IPS-NIHi11 (cell line): Measurements from ENCODE around the gene HK3.

ENCODE experiments used
- DNase-seq: peaks from one replicate; pipeline ENCODE4 v3.0.0; 2012; ENCODE audit warnings: mixed read lengths, low spot score

The HK3 gene

DNA sequence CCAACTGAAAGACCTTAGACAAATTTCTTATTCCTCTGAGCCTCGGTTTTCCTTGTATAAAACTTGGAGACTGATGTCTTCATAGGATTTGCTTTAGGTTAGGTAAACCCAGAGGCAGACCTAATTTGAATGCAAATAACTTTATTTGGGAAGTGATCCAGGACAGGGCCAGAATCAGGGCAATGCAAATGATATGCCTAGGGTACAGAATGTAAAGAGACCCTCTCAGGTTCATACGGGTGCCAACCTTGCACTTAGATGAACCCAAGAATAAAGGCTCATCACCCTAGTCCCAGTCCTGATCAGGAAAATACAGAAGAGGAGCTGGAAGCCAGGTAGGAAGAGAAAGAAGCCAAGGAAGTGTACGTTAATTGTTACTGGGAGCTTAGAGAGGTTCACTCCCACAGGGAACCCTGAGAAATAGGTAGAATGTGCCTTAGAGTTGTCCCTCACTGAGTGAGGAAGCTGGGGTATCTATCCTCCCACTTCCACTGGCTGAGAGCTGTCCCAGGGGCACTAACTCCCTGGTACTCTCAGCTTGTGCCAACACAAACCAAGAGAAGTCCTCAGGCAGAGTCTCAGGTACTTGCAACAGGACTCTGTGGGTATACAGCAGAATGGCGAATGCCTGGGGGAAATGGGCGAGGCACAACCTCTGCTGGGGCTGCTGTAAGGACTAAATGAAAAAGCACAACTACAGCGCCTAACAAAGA is 3.1 kb upstream of the HK3 start:
- no peak for DNase-seq

DNA sequence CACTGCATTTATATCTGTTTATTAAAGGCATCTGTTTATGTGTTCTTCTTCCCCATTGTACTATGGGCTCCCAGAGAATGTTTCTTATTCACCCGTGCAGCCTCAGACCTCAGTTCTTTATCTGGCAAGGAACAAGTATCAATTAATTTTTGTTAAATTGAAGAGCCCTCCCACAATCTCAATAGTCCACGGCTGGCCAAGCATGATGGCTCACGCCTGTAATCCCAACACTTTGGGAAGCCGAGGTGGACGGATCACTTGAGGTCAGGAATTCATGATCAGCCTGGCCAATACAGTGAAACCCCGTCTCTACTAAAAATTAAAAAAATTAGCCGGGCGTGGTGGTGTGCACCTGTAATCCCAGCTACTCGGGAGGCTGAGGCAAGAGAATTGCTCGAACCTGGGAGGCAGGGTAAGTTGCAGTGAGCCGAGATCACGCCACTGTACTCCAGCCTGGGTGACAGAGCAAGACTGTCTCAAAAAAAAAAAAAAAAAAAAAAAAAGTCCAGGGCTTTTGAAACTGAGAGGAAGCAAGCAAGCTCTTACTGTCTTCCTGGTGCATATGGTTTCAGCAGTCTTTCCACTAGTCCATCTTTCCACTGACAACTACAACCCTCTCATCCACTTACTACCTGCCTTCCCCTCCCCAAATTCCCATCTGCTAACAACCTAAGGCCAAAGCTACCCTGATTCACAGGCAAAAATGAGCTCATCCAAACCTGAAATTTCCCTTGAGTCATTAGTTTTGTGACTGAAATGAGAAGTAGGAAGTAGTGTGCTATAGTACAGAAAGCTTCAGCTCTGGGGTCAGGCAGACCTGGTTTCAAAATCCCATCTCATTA is 2.3 kb upstream of the HK3 start:
- DNase-seq = no peak

DNA sequence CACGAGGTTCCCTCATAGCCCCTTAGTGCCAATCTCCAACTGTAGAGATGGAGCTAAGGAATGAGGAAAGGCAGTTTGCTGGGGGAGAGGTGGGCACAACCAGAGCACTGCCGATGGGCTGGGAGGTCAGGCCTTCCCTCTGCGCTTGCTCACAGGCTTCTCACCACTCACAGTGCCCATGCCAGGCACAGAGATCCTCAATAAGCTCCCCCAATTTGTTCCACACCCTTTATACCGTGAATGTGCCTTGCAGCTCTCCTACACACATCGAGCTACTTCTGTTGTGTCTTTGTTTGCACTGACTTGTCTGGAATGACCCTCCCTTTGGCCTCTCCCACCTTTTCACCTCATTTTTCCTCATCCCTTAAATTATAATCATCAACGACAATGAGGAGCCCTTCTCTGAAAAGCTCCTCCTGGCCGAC is 1.6 kb upstream of the HK3 start:
- no peak for DNase-seq

DNA sequence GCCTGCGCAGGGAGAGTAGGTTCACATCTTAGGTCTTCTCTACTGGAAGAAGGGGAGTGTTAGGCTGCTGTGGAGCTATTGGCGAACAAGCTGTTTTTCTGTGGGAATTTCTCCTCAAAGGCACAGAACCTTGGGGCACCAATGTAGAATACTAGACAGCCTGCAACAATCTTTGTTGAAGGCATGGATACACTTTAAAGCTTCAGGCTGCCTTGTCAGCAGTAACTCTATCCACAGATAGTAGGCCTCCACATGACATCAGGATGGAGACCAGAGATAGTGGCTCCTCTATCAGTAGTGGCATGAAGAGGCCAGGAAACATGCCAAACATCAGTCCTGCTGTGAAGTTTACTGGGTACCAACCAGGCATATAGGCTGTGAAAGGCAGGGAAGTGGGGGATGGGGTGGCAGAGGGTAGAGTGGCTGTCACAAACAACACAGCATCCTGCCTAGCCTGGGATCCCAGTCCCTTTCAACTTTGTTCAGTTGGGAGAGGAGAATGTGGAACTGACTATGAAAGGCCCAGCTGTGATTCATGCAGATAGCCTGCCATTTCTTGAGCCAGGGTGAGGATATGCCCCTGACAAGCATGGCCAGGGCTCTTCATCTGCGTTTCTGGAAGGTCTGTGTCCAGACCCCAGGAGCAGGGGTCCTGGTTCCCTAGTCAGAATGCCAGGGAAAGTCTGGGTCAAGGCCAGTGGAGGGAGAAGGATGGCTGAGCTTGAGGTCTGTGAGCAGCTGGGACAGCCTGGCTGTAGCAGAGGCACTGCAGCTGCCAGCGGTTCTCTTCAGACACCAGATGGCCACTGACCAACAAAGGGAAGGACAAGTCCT is 1.0 kb upstream of the HK3 start:
- DNase-seq = no peak

DNA sequence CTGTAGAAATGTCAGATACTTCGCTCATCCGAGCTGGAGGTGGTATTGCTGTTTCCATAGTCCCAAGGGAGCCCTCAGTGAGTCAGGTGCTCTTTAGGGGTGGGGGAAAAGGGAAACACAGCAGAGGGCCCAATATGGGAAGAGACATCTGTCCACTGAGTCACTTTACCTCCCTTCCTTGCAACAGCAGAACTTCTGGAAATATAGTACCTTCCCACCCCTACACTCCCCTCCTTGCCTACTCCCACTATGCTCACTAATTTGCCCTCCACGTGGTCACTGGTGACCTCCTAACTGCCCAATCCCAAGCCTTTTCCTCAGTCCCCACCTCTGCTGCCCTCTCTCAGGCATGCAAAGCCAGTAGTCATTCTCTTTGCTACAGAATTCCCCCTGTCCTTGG is 1.9 kb downstream of the HK3 start:
- DNase-seq = no peak

DNA sequence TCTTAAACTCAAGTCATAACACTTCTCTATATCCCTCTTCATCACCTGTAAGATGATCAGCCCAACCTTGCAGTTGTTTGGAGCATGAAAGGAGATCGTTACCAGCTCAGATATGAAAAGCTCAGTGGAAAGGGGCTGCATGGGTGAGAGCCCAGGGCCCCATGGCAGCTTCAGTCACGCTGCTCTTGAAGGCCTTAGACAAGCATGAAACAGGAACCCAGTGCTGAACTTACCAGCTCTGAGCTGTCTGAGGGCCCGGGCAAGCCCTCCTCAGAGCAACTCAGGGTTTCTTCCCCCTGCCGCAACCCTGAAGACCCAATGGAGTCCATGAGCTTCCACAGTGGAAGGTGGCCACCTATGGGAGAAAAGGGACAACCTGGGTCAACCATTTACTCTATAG is 3.3 kb downstream of the HK3 start:
- no peak for DNase-seq

DNA sequence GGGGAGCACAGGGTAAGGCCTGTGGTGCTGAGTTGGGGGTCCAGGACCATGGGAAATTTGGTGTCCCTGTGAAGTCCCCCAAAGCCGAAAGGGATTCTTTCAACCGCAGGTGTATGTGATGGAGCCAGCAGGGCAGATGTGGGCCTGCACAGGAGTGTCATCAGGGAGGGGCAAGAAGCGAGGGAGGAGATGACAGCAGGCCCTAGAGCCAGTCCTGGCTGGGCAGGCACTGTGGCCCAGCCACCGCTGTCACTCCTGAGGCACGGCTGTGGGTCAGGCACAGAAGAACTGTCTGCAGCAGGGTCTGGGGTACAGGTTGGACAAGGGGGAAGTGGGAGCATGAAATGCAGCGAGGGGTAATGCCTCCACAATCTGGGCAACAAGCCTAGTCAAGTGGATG is 4.8 kb downstream of the HK3 start:
- no peak for DNase-seq

DNA sequence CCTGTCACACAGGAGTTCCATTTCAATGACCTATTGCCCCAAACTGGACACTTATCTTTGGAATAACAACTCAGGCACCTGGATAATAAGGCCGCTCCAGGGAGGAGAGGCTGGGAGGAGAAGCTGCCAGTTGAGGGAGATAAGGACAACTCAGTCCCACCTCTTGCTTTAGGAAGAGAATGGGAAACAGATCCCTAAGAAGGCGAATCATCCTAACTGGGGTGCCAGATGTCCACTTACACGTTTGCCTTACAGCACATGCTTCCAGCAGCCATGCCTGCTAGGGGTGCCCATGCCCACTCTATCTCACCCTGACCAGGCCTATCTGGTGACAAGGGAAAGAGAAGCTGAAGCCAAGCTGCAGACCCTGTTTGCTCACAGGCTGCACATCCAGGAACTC is 6.5 kb downstream of the HK3 start:
- no peak for DNase-seq

DNA sequence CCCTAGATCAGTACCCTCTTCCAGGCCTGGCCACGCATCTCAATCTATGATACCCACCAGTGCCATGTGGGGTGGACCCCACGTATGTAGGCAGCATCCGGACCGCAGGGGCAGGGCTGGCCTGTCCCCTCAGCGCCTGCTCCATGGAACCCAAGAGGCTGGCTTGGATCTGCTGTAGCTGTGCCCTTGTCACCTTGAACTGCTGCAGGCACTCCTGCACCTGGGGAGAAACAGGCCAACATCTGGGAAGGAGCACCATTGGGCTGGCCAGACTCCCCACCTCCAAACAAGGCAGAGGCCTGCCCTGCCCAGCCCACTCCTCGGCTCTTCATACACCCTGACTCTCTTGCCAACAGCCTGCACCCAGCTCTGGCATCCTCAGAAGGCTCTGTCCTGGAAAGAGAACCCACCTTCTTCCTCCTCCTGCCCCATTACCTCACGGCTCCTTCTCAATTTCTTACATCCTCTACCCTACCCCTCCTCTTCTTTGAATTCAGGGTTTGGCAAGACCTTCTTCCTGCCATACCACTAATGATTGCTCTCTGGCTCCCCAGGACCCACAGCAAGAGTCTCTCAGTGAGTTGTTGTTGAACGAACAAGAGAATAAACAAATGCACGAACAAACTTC is 7.7 kb downstream of the HK3 start:
- DNase-seq = no peak

DNA sequence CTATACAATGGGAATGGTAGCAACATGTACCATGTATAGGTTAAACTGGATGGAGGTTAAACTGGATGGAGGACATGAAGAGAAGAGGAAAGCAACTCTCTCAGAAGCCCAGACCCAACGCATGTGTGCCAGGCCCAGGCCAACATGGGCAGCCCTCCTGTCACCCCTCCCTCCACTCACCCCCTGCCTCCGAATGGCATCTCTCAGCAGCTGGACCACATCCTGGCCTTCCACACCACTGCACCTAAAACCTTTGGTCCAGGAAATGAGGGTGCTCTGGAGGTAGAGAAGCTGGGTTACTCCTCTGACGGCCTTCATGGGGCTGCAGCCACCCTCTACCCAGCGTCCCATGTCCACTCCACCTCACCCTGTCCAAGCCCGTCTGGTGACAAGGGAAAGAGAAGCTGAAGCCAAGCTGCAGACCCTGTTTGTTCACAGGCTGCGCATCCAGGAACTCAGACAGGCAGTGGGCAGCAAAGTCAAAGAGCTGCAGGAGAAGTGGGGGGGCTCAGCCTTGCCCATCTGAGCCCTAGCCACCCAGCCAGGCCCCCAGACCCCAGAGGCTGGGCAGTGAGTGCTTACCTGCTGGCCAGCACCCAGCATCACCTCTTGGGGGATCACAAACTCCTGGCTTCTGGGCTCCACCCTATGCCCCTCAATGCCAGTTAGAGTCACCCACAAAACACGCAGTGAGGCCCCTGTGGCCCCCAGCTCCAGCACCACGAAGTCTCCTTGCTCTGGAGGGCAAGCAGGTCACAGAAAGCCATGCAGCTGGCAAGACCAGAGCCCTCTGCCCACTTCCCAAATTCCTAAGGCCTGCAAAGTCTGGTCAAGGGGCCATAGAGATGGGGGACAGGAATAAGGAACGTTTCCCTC is 8.5 kb downstream of the HK3 start:
- no peak for DNase-seq

DNA sequence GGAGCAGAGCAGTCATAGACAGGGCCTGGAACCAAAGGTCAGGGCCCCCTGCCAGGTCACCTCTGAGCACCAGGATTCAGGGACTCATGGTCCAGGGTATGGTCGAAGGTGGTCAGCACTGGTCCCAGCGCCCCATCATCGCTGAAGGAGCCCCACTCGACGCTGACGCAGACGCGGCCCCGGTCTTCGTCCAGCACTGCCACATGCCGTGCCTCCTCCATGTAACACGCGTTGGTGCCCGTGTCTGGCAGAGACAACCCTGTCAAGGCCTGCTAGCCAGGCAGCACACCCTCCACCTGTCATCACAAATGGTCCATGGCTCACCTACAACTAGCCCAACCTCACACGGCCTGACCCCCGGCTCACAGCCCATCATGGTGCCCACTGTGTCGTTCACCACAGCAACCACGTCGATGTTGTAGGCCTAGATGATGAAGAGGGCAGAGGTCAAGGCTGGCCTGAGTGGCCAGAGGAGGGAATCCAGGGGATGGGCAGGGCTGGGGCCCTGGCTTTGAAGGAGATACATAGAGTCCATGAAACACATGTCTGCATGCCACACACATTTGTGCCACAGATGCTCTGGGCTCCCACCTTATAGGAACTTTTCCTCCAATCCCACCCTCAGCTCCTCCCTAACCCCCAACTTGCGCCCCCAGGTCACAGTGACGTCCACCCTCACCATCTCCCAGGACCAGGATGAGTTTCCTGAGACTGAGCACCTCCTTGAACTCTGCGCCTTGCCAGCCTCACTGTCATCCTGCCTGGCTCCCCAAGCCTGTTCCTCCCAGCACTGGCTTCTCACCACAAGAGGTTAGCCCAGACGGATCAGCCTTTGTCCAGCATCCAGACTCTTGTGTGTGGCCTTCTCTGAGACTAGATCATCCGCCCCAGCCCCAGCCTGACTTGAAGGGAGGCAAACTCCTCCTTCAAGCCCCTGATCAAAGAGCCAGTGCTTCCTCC is 9.5 kb downstream of the HK3 start:
- no peak for DNase-seq

DNA sequence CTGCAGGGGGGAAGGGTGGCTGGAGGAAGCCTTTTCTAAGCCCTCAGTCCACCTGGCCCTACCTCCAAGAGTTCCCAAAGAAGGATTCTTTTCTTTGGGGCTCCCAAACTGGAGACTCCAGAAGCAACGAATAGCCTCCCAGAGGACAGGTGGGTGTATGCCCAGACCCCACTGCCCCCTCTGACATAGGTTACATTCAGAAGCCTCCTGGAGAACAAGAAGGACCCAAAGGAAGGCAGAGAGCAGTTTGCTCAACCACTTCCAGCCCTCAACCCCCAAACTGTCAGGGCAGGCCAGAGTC is 10.3 kb downstream of the HK3 start:
- no peak for DNase-seq

DNA sequence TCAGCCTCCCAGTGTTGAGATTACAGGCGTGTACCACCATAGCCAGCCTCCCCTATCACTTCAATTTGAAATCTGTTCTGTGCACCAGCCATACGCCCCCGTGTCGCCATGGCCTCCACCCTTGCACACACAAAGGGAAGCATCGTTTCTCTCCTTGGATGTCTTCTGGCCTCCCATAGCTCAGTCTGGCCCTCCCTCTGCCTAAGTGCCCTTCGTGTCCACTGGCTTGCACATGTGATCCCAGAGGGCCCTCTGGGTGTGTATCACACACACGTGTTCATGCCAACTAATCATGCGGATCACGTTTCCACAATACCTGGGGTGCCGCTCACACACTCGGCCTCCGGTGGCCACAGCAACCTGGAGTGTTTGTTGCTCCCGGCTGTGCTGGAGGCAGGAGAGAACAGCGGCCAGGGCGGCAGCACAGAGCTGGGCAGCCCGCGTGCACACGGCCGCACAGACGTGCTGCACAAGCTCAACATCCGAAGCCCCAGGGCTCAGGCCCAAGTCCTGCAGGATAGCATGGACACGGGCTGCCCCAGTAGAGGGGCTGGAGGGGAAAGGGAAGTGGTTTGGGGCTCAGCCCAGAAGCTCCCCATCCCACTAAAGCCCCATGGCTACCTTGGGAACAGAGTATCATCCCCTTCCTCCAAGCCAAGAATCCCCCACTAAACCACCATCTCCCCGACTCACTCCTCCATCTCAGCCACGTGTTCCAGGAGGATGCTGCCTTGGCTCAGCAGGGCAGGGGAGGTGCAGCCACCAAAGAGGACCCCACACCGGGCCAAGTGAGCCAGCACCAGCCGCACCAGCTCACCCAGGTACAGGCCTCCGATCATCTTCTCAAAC is 10.9 kb downstream of the HK3 start:
- DNase-seq = no peak

DNA sequence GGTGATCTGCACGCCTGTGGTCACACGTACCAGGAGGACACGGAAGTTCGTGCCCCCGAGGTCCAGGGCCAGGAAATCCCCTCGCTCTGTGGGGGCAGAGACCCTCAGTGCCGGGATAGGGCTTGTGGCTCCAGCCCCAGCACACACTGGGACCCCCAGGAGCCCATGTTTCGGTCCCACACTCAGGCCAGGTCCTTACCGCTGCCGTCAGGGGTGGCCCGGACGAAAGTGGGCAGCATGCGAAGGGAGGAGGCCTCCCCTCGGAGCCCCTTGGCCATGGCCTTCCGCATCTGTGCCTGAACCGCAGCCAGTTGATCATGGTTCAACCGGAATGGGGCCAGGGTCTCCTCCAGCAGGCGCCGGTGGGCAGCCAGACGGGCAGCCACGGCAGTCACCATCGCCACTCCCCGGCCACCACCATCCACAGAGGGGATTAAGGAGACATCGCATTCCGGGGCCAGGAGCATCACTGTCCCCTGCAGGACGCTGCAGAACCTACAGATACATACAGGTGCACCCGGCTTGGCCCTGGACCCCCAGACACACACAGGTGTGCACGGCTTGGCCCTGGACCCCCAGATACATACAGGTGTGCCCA is 11.8 kb downstream of the HK3 start:
- DNase-seq = peak; percentile 67

DNA sequence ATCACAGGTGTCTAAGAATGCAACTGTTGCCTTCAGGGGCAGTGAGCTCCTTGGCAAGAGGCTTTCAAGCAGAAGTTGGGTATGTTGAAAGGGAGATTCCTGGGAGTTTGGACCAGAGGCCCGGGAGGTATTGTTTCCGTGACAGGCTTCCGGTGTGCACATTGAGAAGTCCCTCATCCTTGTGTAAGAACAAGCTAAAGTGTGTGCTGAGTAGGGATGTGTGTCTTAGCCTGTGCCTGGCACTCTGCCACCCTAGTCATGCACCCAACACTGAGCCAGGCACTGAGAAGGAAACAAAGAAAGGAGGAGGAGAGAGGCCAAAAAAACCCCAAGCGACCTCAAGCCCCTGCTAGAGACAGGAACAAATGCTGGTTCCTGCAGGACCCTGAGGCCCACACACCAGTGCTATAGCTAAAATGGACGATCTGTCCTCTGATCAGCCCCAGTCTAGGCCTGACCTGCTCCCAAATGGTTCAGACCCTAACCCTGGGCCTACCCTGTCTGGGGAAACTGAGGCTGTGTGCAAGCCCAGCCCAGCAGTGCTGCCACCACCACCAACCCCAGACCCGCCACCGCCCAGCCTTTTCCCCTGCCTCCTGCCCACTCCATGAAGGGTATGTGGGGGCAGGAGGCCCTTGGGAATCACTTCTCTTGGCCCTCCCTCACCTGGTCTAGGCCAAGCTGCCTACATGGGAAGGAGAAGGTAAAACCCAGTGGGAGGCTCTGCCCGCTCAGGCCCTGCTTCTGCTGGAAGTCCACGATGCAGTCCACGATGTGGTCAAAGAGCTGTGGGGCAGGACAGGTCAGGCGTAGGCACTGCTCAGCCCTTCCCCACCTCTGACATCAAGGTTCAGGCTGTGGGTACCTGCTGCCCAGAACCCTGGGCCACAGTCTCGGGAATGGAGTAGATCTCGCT is 12.6 kb downstream of the HK3 start:
- no peak for DNase-seq

DNA sequence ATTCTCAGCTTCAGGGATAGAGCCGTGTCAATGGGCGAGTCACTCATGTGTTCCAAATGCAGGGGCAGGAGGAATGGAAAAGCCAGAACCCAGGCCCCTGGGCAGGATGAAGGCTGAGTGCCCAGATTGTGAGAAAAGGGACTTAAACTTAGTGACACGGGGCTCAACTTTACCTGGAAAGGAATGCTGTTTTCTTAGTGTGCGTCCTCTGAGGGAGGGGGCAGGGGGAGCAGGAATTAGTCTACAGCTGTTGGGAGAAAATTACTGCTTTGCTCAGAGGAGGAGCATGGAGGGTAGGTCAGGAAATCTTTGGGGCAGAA is 14.6 kb downstream of the HK3 start:
- DNase-seq = no peak

DNA sequence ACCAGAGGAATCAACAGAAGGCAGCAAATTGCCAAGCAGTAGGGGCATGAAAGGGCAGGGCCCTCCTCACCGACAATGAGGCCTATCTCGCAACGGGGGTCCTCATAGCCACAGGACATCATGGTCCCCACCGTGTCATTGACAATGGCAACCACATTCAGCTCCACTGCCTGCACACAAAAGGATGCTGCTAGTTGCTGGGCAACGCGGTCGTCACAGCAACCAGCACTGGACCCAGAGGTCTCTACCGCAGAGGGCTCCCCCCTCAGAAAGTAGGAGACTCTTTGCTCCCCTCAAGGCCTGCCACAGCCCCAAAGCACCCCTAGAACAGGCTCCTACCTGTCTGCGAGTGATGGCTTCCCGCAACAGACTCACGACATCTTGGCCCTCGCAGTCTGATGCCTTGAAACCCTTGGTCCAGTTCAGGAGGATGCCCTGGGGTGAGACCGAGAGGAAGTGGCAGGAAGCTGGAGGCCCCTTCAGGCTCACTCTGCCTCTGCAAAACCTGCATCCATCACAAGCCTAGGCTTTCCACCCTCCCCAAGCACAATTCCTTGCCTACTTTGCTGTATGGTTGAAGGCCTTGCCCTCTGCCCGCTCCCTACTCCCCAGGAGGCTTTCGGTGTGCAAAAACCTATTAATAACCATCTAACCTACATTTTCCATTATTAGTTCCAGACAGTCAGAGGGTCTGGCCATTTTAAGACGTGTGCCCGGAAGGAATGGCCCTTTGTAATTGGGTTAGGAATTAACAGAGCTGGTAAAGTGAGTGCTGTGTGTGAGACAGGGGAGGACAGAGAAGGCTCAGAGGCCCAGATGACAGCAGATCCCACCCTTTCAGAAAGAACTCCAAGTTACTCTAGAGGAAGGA is 15.2 kb downstream of the HK3 start:
- no peak for DNase-seq
